HG02763 (cell line): Measurements from ENCODE around the gene MYH11.
"Not testable (repeated sequence)": the region's sequence is repeated elsewhere in the genome, so short reads cannot be mapped to it uniquely, and the experiment has no call there.

Source experiments
- ATAC-seq: cut with Tn5 transposase; IDR thresholded peaks from one replicate; pipeline ENCODE4 v1.9.1; 2021; ENCODE audit warnings: mild to moderate bottlenecking, moderate library complexity; ENCODE audit not compliant: unreplicated experiment

The MYH11 gene

DNA sequence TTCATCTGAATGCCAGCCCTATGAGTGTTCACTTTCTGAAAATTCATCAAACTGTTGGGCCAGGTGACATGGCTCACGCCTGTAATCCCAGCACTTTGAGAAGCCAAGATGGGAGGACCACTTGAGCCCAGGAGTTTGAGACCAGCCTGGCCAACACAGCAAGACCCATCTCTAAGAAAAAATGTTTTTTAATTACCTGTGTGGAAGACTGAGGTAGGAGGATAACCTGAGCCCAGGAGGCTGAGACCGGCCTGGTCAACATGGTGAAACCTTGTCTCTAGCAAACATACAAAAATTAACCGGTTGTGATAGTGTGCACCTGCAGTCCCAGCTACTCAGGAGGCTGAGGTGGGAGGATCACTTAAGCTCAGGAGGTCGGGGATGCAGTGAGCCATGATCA, 10.3 kb downstream of the MYH11 start:
- ATAC-seq: no peak

- ATAC-seq: no peak
These were observed 13.1 kb downstream of the MYH11 start for GRCh38 chr16:15843635-15844279.

- ATAC-seq: not testable (repeated sequence)
These were observed 17.6 kb downstream of the MYH11 start for GRCh38 chr16:15839204-15839603.

DNA sequence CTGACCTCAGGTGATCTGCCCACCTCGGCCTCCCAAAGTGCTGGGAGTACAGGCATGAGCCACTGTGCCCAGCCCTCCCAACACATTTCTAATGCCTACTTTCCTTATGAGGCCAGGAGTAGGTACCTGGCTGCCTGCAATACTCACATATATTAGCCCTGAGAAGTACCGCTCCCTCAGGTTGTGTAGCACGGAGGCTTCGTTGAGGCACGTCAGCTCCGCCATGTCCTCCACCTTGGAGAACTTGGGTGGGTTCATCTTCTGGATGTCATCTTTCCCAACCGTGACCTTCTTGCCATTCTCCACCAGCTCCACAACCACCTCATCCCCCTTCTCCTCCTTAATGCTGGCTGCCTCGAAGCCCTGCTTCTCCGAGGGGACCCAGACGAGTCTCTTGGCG, 19.1 kb downstream of the MYH11 start:
- no peak for ATAC-seq

- no peak for ATAC-seq
These were observed 19.7 kb downstream of the MYH11 start for GRCh38 chr16:15836965-15837611.

DNA sequence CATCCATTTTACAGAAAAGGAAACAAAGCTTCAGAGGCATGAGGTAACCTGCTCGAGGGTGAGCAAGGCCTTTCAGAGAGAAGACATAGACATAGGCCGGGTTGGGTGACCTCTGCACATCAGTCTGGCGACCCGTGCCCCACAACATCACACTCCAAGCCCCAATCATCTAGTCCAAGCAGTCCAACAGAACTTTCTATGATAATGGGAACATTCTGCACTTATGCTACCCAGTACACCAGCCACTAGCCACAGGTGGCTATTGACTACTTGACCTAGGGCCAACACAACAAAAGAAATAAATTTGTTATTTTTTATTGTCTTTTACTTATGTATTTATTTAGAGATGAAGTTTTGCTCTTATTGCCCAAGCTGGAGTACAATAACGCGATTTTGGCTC, 20.8 kb downstream of the MYH11 start:
- ATAC-seq: no peak

GRCh38 chr16:15835136-15835878, 21.5 kb downstream of the MYH11 start:
- ATAC-seq: no peak

DNA sequence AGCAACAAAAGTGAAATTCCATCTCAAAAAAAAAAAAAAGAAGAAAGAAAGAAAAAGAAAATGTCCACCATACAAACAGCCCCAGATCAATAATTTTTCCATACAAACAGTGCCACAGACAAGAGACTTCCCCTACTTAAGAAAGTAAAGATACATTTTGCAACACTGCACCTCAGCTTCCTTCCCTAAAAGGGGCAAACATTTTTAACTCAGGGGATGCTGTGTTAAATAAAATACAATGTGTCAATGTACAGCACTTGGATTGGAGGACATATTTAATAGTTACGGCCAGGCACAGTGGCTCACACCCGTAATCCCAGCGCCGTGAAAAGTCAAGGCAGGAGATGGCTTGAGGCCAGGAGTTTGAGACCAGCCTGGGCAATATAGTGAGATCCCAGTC, 22.3 kb downstream of the MYH11 start:
- ATAC-seq: no peak

DNA sequence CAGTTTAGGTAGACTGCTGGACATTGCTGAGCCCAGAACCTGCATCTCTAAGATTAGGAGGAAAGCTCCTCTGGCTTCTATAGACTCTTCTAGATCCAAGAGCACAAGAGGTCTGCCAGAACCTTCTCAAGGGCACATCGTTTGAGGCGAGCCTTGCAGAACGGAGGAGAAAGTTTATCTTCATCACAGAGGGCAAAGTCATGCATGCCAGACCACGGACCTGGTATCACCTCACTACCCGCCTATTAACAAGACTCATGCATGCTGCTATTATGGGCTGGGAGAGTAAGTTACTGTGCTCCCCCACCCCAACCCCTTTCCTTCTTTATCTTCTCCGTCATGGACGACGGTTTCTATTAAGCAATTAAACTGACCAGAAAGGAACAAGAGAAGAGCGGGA, 23.3 kb downstream of the MYH11 start:
- ATAC-seq: no peak

DNA sequence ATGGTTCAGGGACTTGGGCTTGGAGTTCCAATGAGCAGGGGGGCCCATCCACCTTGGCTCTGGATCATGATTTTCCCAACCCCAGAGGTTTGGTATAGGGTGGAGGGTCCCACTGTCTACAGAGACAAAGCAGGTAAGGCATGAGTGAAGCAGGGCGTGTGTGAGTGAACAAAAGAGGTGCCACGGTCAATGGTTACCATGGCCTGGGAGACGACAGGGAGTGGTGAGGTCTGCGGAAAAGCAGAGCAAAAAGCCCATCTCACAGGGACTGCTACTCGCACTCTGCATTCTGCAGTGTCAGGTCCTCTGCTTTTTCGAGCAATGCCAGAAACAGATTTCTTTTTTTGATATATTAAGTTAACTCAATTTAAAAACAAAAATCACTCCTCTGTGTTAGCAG, 24.6 kb downstream of the MYH11 start:
- ATAC-seq: no peak

GRCh38 chr16:15830832-15831451, 25.9 kb downstream of the MYH11 start:
- ATAC-seq: no peak

- no peak for ATAC-seq
These were observed 27.4 kb downstream of the MYH11 start for GRCh38 chr16:15829460-15829859.

GRCh38 chr16:15827709-15828343, 29.0 kb downstream of the MYH11 start:
- no peak for ATAC-seq

- no peak for ATAC-seq
These were observed 29.5 kb downstream of the MYH11 start for GRCh38 chr16:15827299-15827698.

DNA sequence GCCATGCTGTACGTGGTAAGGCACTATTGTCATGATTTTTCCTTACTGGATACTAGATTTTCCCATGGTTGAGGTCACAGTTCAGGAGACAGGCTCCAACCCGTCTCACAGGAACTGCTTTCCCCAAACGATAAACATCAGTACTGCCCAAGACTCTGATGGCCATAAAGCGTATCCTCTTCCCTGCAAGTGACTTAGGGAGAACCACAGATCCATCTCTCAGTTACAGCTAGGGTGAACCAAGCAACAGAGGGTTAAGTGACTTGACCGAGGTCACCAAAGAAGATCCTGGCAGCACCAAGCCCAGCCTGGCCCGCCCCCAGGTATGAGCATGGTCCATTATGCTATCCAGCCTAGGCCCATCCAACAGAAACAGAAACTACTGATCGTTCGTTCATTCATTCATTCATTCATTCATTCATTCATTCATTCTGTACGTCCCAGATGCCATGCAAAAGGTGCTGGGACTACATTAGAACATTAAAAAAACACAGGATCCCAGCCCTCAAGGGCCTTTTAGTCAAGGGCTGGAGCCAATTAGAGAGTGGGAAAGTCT, 31.0 kb downstream of the MYH11 start:
- no peak for ATAC-seq

- no peak for ATAC-seq
These were observed 33.9 kb downstream of the MYH11 start for GRCh38 chr16:15822957-15823356.

DNA sequence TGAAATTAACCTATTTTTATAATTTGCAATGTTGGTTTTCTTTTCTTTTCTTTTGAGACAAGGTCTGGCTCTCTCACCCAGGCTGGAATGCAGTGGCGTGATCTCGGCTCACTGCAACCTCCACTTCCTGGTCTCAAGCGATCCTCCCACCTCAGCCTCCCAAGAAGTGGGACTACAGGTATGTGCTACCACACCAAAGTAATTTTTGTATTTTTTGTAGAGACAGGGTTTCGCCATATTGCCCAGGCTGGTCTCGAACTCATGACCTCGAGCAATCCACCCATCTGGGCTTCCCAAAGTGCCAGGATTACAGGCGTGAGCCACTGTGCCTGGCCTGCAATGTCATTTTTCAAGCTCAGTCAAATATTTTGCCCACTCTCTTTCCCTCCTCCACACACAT, 36.0 kb downstream of the MYH11 start:
- no peak for ATAC-seq

DNA sequence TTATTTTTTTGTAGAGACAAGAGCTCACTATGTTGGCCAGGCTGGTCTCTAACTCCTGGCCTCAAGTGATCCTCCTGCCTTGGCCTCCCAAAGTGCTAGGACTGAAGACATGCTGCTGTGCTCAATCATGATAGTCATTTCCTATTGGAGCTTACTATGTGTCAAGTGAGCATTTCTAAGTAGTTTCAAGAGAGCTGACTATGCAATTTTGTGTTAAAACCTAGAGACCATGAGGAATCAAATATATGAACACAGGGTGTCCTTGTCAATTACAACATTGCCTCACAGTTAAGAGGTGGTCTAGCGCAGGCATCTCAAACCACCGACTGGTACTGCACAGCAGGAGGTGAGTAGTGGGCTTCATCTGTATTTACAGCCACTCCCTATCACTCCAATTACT, 37.8 kb downstream of the MYH11 start:
- ATAC-seq: no peak

DNA sequence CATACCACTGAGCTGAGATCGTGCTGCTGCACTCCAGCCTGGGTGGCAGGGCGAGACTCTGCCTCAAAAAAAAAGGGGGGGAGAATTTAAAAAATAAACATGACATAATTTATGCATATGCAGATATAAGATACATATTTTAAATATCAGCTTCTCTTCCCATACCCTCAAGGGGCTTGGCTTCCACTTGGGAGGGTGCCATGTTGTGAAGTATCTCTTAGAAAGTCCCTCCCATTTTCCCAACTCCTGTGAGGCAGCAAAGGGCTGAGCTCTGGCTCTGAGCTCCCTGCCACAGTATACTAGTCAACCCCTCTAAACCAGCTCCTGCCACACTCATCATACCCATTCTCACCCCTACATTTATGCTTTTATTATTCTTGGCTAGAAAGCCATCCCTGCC, 39.4 kb downstream of the MYH11 start:
- no peak for ATAC-seq

- no peak for ATAC-seq
These were observed 40.6 kb downstream of the MYH11 start for GRCh38 chr16:15816228-15816627.

DNA sequence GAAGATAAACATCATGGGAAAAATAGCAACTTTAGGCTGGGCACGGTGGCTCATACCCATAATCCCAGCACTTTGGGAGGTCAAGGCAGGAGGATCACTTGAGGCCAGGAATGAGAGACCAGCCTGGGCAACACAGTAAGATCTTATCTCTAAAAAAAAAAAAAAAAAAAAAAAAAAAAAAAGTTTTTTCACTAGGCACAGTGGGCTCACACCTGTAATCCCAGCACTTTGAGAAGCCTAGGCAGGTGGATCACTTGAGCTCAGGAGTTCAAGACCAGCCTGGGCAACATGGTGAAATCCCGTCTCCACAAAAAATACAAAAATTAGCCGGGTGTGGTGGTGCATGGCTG, 44.5 kb downstream of the MYH11 start:
- ATAC-seq: not testable (repeated sequence)
